Measurements from ENCODE around the gene BCL6.
A peak's percentile ranks its signal among the peaks of the same experiment; 100 is the strongest.

The BCL6 gene

GRCh38 chr3:187750006-187750512 lies 4.8 kb upstream of the BCL6 start:
- Histone ChIP-seq H3K9ac (ENCODE audit: insufficient read length) (no peak overlapping the region), H3K36me3 (ENCODE audit: insufficient read depth, low read length) (no peaks in the 10 kb centered on the region), H3K9me3 (ENCODE audit: low read depth, low read length) (no peaks in the 10 kb centered on the region), H3K27ac (no peak overlapping the region), H3K4me3 (no peak overlapping the region)
- no peak for DNase-seq (ENCODE audit: low read depth, low spot score)
- TF ChIP-seq POLR2AphosphoS5 (IDR thresholded peaks at IDR 0.05; ENCODE audit: borderline replicate concordance, low read depth, low read length), result no peak
- no peak for TF ChIP-seq FOXP2 (optimal IDR thresholded peaks at IDR 0.05; ENCODE audit: control extremely low read depth, extremely low read length, insufficient read depth)
- TF ChIP-seq EZH2 (IDR thresholded peaks at IDR 0.05), result no peak

- no peak for TF ChIP-seq FOXP2 (optimal IDR thresholded peaks at IDR 0.05; ENCODE audit: control extremely low read depth, extremely low read length, insufficient read depth)
- 0 out of 2 replicates have a peak, but pooled peaks have one; percentile 17 for TF ChIP-seq POLR2AphosphoS5 (IDR thresholded peaks at IDR 0.05; ENCODE audit: borderline replicate concordance, low read depth, low read length)
- Histone ChIP-seq H3K9me3 (ENCODE audit: low read depth, low read length) (no peaks in the 10 kb centered on the region), H3K36me3 (ENCODE audit: insufficient read depth, low read length) (no peaks in the 10 kb centered on the region), H3K27ac (peak overlapping the region; percentile 98), H3K4me3 (peak overlapping the region; percentile 87), H3K9ac (ENCODE audit: insufficient read length) (peak overlapping the region; percentile 77)
- DNase-seq (ENCODE audit: low read depth, low spot score), result no peak
Observed at GRCh38 chr3:187748050-187748481, 2.8 kb upstream of the BCL6 start.

GRCh38 chr3:187747506-187747905 lies 2.2 kb upstream of the BCL6 start:
- peak overlapping the region; percentile 77 for H3K9ac ChIP-seq (ENCODE audit: insufficient read length)
- peak overlapping the region; percentile 98 for H3K27ac ChIP-seq
- no peak for DNase-seq (ENCODE audit: low read depth, low spot score)
- TF ChIP-seq POLR2AphosphoS5 (IDR thresholded peaks at IDR 0.05; ENCODE audit: borderline replicate concordance, low read depth, low read length) (no peak), EZH2 (IDR thresholded peaks at IDR 0.05) (no peak), FOXP2 (optimal IDR thresholded peaks at IDR 0.05; ENCODE audit: control extremely low read depth, extremely low read length, insufficient read depth) (no peak)
- no peaks in the 10 kb centered on the region for H3K36me3 ChIP-seq (ENCODE audit: insufficient read depth, low read length)
- H3K4me3 ChIP-seq, result peak overlapping the region; percentile 87
- H3K9me3 ChIP-seq (ENCODE audit: low read depth, low read length), result no peaks in the 10 kb centered on the region

GRCh38 chr3:187746442-187747281 lies 1.4 kb upstream of the BCL6 start:
- H3K4me3 ChIP-seq, result peak overlapping the region; percentile 87
- DNase-seq (ENCODE audit: low read depth, low spot score), result no peak
- TF ChIP-seq POLR2AphosphoS5 (IDR thresholded peaks at IDR 0.05; ENCODE audit: borderline replicate concordance, low read depth, low read length) (peak; percentile 17; the same call in 1 of the 2 replicates), FOXP2 (optimal IDR thresholded peaks at IDR 0.05; ENCODE audit: control extremely low read depth, extremely low read length, insufficient read depth) (no peak)
- peak overlapping the region; percentile 98 for H3K27ac ChIP-seq
- H3K9ac ChIP-seq (ENCODE audit: insufficient read length), result peak overlapping the region; percentile 97
- no peaks in the 10 kb centered on the region for H3K36me3 ChIP-seq (ENCODE audit: insufficient read depth, low read length)
- H3K9me3 ChIP-seq (ENCODE audit: low read depth, low read length), result no peaks in the 10 kb centered on the region

GRCh38 chr3:187746059-187746441 lies 782 bp upstream of the BCL6 start:
- H3K9me3 ChIP-seq (ENCODE audit: low read depth, low read length), result no peaks in the 10 kb centered on the region
- peak overlapping the region; percentile 98 for H3K27ac ChIP-seq
- TF ChIP-seq POLR2AphosphoS5 (IDR thresholded peaks at IDR 0.05; ENCODE audit: borderline replicate concordance, low read depth, low read length), result no peak
- no peak for TF ChIP-seq EZH2 (IDR thresholded peaks at IDR 0.05)
- TF ChIP-seq FOXP2 (optimal IDR thresholded peaks at IDR 0.05; ENCODE audit: control extremely low read depth, extremely low read length, insufficient read depth), result no peak
- DNase-seq (ENCODE audit: low read depth, low spot score), result no peak
- H3K4me3 ChIP-seq, result peak overlapping the region; percentile 87
- H3K9ac ChIP-seq (ENCODE audit: insufficient read length), result peak overlapping the region; percentile 97
- H3K36me3 ChIP-seq (ENCODE audit: insufficient read depth, low read length), result no peaks in the 10 kb centered on the region

- H3K9me3 ChIP-seq (ENCODE audit: low read depth, low read length), result no peaks in the 10 kb centered on the region
- peak overlapping the region; percentile 98 for H3K27ac ChIP-seq
- no peak for DNase-seq (ENCODE audit: low read depth, low spot score)
- peaks cover 3% of the 10 kb centered on the region for H3K36me3 ChIP-seq (ENCODE audit: insufficient read depth, low read length)
- H3K9ac ChIP-seq (ENCODE audit: insufficient read length), result peak overlapping the region; percentile 97
- TF ChIP-seq FOXP2 (optimal IDR thresholded peaks at IDR 0.05; ENCODE audit: control extremely low read depth, extremely low read length, insufficient read depth), result no peak
- 0 out of 2 replicates have a peak, but pooled peaks have one; percentile 9 for TF ChIP-seq POLR2AphosphoS5 (IDR thresholded peaks at IDR 0.05; ENCODE audit: borderline replicate concordance, low read depth, low read length)
- peak overlapping the region; percentile 87 for H3K4me3 ChIP-seq
Observed at GRCh38 chr3:187744169-187745151, 808 bp downstream of the BCL6 start.

GRCh38 chr3:187743195-187744141 lies 1.8 kb downstream of the BCL6 start:
- no peak for DNase-seq (ENCODE audit: low read depth, low spot score)
- peak overlapping the region; percentile 97 for H3K9ac ChIP-seq (ENCODE audit: insufficient read length)

More at GRCh38 chr3:187743195-187744141, 1.8 kb downstream of the BCL6 start:
- peaks cover 13% of the 10 kb centered on the region for H3K36me3 ChIP-seq (ENCODE audit: insufficient read depth, low read length)
- TF ChIP-seq FOXP2 (optimal IDR thresholded peaks at IDR 0.05; ENCODE audit: control extremely low read depth, extremely low read length, insufficient read depth) (no peak), POLR2AphosphoS5 (IDR thresholded peaks at IDR 0.05; ENCODE audit: borderline replicate concordance, low read depth, low read length) (no peak), EZH2 (IDR thresholded peaks at IDR 0.05) (no peak)
- H3K27ac ChIP-seq, result peak overlapping the region; percentile 98
- no peaks in the 10 kb centered on the region for H3K9me3 ChIP-seq (ENCODE audit: low read depth, low read length)
- peak overlapping the region; percentile 87 for H3K4me3 ChIP-seq

All from SK-N-MC (cell line).